Measurements from ENCODE around the gene NUCB1. TPM values are rescaled to one million over a fixed set of nuclear protein-coding genes. Genes with fewer than 3 reads are reported as not detected.
"Not testable (repeated sequence)": the region's sequence is repeated elsewhere in the genome, so short reads cannot be mapped to it uniquely, and the experiment has no call there.

Gene NUCB1
- total and polyA plus RNA-seq, 7 experiments from 2014 or later: 70.5 to 252 (median 142) TPM

DNA sequence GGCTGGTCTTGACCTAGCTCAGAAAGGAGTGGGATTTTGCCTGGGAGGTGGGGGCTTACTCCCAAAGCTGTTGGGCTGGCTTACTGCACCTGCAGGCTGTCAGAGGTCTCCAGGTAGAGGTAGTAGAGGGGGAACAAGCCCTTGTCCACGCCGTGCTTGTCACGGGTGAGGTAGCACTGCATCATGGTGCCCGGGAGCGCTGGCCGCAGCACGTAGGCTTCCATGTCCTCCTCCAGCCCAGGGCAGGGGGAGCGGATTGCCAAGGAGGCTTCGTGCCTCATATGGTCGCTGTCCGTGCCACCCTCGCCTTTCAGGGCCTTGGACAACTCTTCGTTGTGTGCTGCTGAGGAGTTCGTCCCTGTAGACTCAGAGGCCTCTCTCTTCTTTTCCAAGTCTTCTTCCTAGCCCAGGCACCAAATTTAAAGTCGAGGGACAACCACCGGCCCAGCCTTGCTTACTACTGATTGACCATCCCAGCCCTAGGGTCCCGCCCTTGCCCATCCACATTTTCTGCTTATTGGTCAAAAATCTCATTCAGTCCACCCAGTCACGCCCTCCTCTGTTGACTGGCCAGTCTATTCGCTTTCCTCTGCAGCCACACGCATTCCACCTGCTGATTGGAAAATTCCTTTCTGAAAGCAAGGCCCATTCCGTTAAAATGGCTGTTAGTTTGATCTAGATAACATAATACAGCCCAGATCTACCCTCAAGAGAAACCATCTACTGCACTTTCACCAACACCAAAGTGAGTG, 12.1 kb upstream of the NUCB1 start:
- H3K4me3 ChIP-seq (ENCODE audit: low read length): no peak overlapping the region
- Mint-ChIP-seq H3K9me3 (no peaks in the 10 kb centered on the region), H3K36me3 (no peaks in the 10 kb centered on the region), H3K27me3 (peaks cover 9 to 17% (median 10%) of the 10 kb centered on the region in 5 donors), H3K4me3 (no peak overlapping the region), H3K4me1 (peaks cover 0 to 2% (median 0%) of the 10 kb centered on the region in 7 donors), H3K27ac (peak overlapping the region in 1 of 9 donors; percentile 66)
- CTCF ChIA-PET: no interaction called here
- H3K36me3 ChIP-seq (ENCODE audit: control insufficient read depth in 2 of 3, insufficient read depth in 3 of 3, low read length in 3 of 3): no peaks in the 10 kb centered on the region
- POLR2A ChIA-PET: interaction anchor here (0.6 kb wide), 1 partner anchor 10 kb away, joined by 3 read pairs; no protein-coding TSS in a partner anchor
- no peak for ATAC-seq
- H3K27ac ChIP-seq (ENCODE audit: low read depth, low read length): no peak overlapping the region
- intact Hi-C loops (cut with micrococcal nuclease): no loop called here
- no peaks in the 10 kb centered on the region for H3K27me3 ChIP-seq (ENCODE audit: control insufficient read depth in 2 of 2, insufficient read depth in 2 of 2, low read length in 2 of 2)
- H3K9me3 ChIP-seq (ENCODE audit: control insufficient read depth in 2 of 3, low read length in 3 of 3): no peaks in the 10 kb centered on the region
- no peaks in the 10 kb centered on the region for H3K4me1 ChIP-seq (ENCODE audit: control insufficient read depth in 2 of 2, insufficient read depth in 2 of 2, low read length in 2 of 2)
- no peak for DNase-seq

GRCh38 chr19:48889496-48889895, 10.6 kb upstream of the NUCB1 start:
- intact Hi-C loops (cut with micrococcal nuclease); POLR2A ChIA-PET; H3K27ac ChIP-seq (ENCODE audit: low read depth, low read length); ATAC-seq; H3K4me3 ChIP-seq (ENCODE audit: low read length); H3K27ac Mint-ChIP-seq; H3K9me3 Mint-ChIP-seq; H3K4me1 ChIP-seq (ENCODE audit: control insufficient read depth in 2 of 2, insufficient read depth in 2 of 2, low read length in 2 of 2); DNase-seq; H3K27me3 ChIP-seq (ENCODE audit: control insufficient read depth in 2 of 2, insufficient read depth in 2 of 2, low read length in 2 of 2); H3K4me1 Mint-ChIP-seq; H3K36me3 Mint-ChIP-seq; CTCF ChIA-PET; H3K4me3 Mint-ChIP-seq; H3K9me3 ChIP-seq (ENCODE audit: control insufficient read depth in 2 of 3, low read length in 3 of 3); H3K36me3 ChIP-seq (ENCODE audit: control insufficient read depth in 2 of 3, insufficient read depth in 3 of 3, low read length in 3 of 3): not testable (repeated sequence)
- H3K27me3 Mint-ChIP-seq: peaks cover 11 to 21% (median 18%) of the 10 kb centered on the region in 5 donors

DNA sequence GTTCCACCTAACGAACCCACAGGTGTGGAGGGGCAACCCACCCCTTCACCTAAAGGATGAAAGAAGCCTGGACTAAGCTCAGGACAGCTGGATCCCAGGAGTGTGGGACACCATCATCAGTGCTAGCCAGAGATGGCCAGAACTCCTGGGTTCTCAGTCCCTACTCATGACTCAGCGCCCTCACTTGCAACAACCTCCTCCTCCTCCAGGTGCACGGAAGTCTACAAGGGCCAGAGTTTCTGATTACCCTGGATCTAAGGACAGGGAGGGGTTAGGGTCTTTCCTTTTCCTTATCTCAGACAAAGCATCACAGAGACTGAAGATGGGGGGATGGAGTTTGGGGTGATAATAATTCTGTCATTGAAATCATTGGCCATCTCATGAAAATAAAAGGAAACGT, 9.6 kb upstream of the NUCB1 start:
- H3K36me3 ChIP-seq (ENCODE audit: control insufficient read depth in 2 of 3, insufficient read depth in 3 of 3, low read length in 3 of 3): no peaks in the 10 kb centered on the region
- H3K27me3 Mint-ChIP-seq: peaks cover 16 to 31% (median 24%) of the 10 kb centered on the region in 5 donors
- CTCF ChIA-PET: no interaction called here
- no peak overlapping the region for H3K27ac ChIP-seq (ENCODE audit: low read depth, low read length)
- DNase-seq (no peak), ATAC-seq (no peak)
- H3K4me3 Mint-ChIP-seq: peak overlapping the region in 1 of 10 donors; percentile 29
- H3K36me3 Mint-ChIP-seq: no peaks in the 10 kb centered on the region
- H3K4me1 ChIP-seq (ENCODE audit: control insufficient read depth in 2 of 2, insufficient read depth in 2 of 2, low read length in 2 of 2): no peaks in the 10 kb centered on the region
- intact Hi-C loops (cut with micrococcal nuclease): no loop called here
- POLR2A ChIA-PET: interaction anchor here (0.7 kb wide), 1 partner anchor 263 kb away, joined by 6 read pairs; no protein-coding TSS in a partner anchor
- no peak overlapping the region for H3K4me3 ChIP-seq (ENCODE audit: low read length)
- no peaks in the 10 kb centered on the region for H3K9me3 Mint-ChIP-seq
- peaks cover 5 to 6% of the 10 kb centered on the region in 2 donors for H3K27me3 ChIP-seq (ENCODE audit: control insufficient read depth in 2 of 2, insufficient read depth in 2 of 2, low read length in 2 of 2)
- no peak overlapping the region for H3K27ac Mint-ChIP-seq
- H3K4me1 Mint-ChIP-seq: peaks cover 0 to 8% (median 5%) of the 10 kb centered on the region in 7 donors
- H3K9me3 ChIP-seq (ENCODE audit: control insufficient read depth in 2 of 3, low read length in 3 of 3): no peaks in the 10 kb centered on the region

- DNase-seq (no peak), ATAC-seq (no peak)
- Histone ChIP-seq H3K9me3 (ENCODE audit: control insufficient read depth in 2 of 3, low read length in 3 of 3) (no peaks in the 10 kb centered on the region), H3K27me3 (ENCODE audit: control insufficient read depth in 2 of 2, insufficient read depth in 2 of 2, low read length in 2 of 2) (peaks cover 5 to 6% of the 10 kb centered on the region in 2 donors), H3K36me3 (ENCODE audit: control insufficient read depth in 2 of 3, insufficient read depth in 3 of 3, low read length in 3 of 3) (peaks cover 0 to under 1% (median 0%) of the 10 kb centered on the region in 3 experiments), H3K27ac (ENCODE audit: low read depth, low read length) (no peak overlapping the region), H3K4me3 (ENCODE audit: low read length) (no peak overlapping the region), H3K4me1 (ENCODE audit: control insufficient read depth in 2 of 2, insufficient read depth in 2 of 2, low read length in 2 of 2) (no peaks in the 10 kb centered on the region)
- Mint-ChIP-seq H3K4me3 (peak overlapping the region in 7 of 10 donors; percentile 40 to 82 (median 74)), H3K9me3 (no peaks in the 10 kb centered on the region), H3K27me3 (peaks cover 16 to 32% (median 24%) of the 10 kb centered on the region in 5 donors), H3K27ac (peak overlapping the region in 3 of 9 donors; percentile 37 to 81 (median 57)), H3K36me3 (no peaks in the 10 kb centered on the region), H3K4me1 (peaks cover 4 to 28% (median 18%) of the 10 kb centered on the region in 7 donors)
- CTCF ChIA-PET: no interaction called here
- POLR2A ChIA-PET: interaction anchor here (1.8 to 2.5 kb wide), 2 partner anchors 20 to 23 kb away, joined by 9 to 13 read pairs; partner anchors contain the start of gene PPP1R15A
- intact Hi-C loops (cut with micrococcal nuclease): no loop called here
Observed at GRCh38 chr19:48895226-48895625, 4.9 kb upstream of the NUCB1 start.

GRCh38 chr19:48896191-48896720, 3.9 kb upstream of the NUCB1 start:
- no peaks in the 10 kb centered on the region for H3K9me3 ChIP-seq (ENCODE audit: control insufficient read depth in 2 of 3, low read length in 3 of 3)
- ATAC-seq (peak; percentile 18), DNase-seq (peak in 6 of 9 donors; percentile 29 to 53 (median 42))
- peaks cover 16 to 29% (median 19%) of the 10 kb centered on the region in 5 donors for H3K27me3 Mint-ChIP-seq
- H3K36me3 ChIP-seq (ENCODE audit: control insufficient read depth in 2 of 3, insufficient read depth in 3 of 3, low read length in 3 of 3): peaks cover 0 to 3% (median 0%) of the 10 kb centered on the region in 3 experiments
- H3K27ac ChIP-seq (ENCODE audit: low read depth, low read length): peak overlapping the region; percentile 15
- H3K4me1 ChIP-seq (ENCODE audit: control insufficient read depth in 2 of 2, insufficient read depth in 2 of 2, low read length in 2 of 2): peaks cover 5 to 6% of the 10 kb centered on the region in 2 donors
- H3K36me3 Mint-ChIP-seq: peaks cover 0 to 4% (median 3%) of the 10 kb centered on the region in 5 donors
- peak overlapping the region; percentile 12 to 82 (median 74) for H3K4me3 Mint-ChIP-seq
- no peaks in the 10 kb centered on the region for H3K9me3 Mint-ChIP-seq
- CTCF ChIA-PET: no interaction called here
- H3K27ac Mint-ChIP-seq: peak overlapping the region in 7 of 9 donors; percentile 43 to 85 (median 66)
- H3K4me1 Mint-ChIP-seq: peaks cover 12 to 35% (median 23%) of the 10 kb centered on the region in 7 donors
- no peak overlapping the region for H3K4me3 ChIP-seq (ENCODE audit: low read length)
- H3K27me3 ChIP-seq (ENCODE audit: control insufficient read depth in 2 of 2, insufficient read depth in 2 of 2, low read length in 2 of 2): peaks cover 5 to 6% of the 10 kb centered on the region in 2 donors
- intact Hi-C loops (cut with micrococcal nuclease): no loop called here
- POLR2A ChIA-PET: interaction anchor here (0.6 to 2.5 kb wide), 5 partner anchors 10 to 168 kb away, joined by 3 to 13 read pairs (median 5); partner anchors contain the start of genes DHDH and PPP1R15A

DNA sequence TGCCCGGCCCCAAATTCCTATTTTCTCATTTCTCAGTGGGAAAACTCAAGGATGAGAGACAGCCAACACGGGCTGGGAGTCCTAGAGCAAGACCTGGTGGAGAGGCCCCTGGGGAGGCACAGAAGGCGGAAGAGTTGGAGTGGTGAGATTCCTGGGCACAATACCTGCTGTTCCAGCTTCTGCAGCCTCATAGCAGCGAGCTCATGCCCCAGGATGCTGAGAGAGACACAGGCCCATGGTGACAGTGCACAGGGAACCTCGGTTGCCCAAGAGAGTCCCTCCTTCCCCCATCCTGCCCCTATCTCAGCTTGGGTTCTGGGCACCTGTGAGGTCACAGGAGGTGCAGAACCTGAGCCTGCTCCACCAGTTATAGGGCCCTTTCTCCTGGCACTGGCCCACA, 2.9 kb upstream of the NUCB1 start:
- intact Hi-C loops (cut with micrococcal nuclease): no loop called here
- POLR2A ChIA-PET: interaction anchor here (1.2 to 2.5 kb wide), 3 partner anchors 22 to 36 kb away, joined by 5 to 13 read pairs (median 9); partner anchors contain the start of genes DHDH and PPP1R15A
- H3K9me3 Mint-ChIP-seq: no peaks in the 10 kb centered on the region

More for the DNA sequence above, 2.9 kb upstream of the NUCB1 start:
- Histone ChIP-seq H3K27ac (ENCODE audit: low read depth, low read length) (no peak overlapping the region), H3K36me3 (ENCODE audit: control insufficient read depth in 2 of 3, insufficient read depth in 3 of 3, low read length in 3 of 3) (peaks cover 0 to 3% (median 0%) of the 10 kb centered on the region in 3 experiments), H3K9me3 (ENCODE audit: control insufficient read depth in 2 of 3, low read length in 3 of 3) (no peaks in the 10 kb centered on the region), H3K27me3 (ENCODE audit: control insufficient read depth in 2 of 2, insufficient read depth in 2 of 2, low read length in 2 of 2) (peaks cover 5 to 6% of the 10 kb centered on the region in 2 donors), H3K4me3 (ENCODE audit: low read length) (no peak overlapping the region), H3K4me1 (ENCODE audit: control insufficient read depth in 2 of 2, insufficient read depth in 2 of 2, low read length in 2 of 2) (peaks cover 11 to 12% of the 10 kb centered on the region in 2 donors)
- peaks cover 14 to 43% (median 29%) of the 10 kb centered on the region in 7 donors for H3K4me1 Mint-ChIP-seq
- DNase-seq (no peak), ATAC-seq (no peak)
- H3K36me3 Mint-ChIP-seq: peaks cover 0 to 9% (median 4%) of the 10 kb centered on the region in 5 donors
- H3K4me3 Mint-ChIP-seq: peak overlapping the region in 3 of 10 donors; percentile 73 to 82 (median 79)
- peaks cover 7 to 29% (median 15%) of the 10 kb centered on the region in 5 donors for H3K27me3 Mint-ChIP-seq
- peak overlapping the region in 3 of 9 donors; percentile 43 to 85 (median 81) for H3K27ac Mint-ChIP-seq
- CTCF ChIA-PET: no interaction called here

Data from naive thymus-derived CD4-positive, alpha-beta T cell (primary cell).